Ovary (tissue), 9 donors: ENCODE measurements around the gene SH3GL1. TPM values are rescaled to one million over a fixed set of nuclear protein-coding genes. Genes with fewer than 3 reads are reported as not detected.

Experiments
- DNase-seq, 5 donors: peaks; one replicate each; pipeline ENCODE4 v3.0.0-alpha.2; 2019 to 2020
- H3K27ac ChIP-seq, 2 donors: fragments of 200-600 bp; one replicate each; pipeline versions ENCODE4 v1.5.1 to v1.8.0; 2019 to 2022
- H3K27me3 ChIP-seq: fragments of 200-600 bp; one replicate; pipeline ENCODE4 v1.8.0; 2022
- H3K36me3 ChIP-seq: fragments of 200-600 bp; sonication (generic); one replicate; pipeline ENCODE4 v1.5.1; 2019
- H3K4me1 ChIP-seq: one replicate; pipeline ENCODE4 v1.8.1; 2013; ENCODE audit warnings: mild to moderate bottlenecking, moderate library complexity; ENCODE audit not compliant: insufficient read depth
- H3K4me3 ChIP-seq: fragments of 200-600 bp; sonication (generic); one replicate; pipeline ENCODE4 v1.5.1; 2017
- H3K9me3 ChIP-seq, 2 donors: fragments of 200-600 bp in 1 of 2; sonication (generic) in 1 of 2; one replicate each; pipeline versions ENCODE4 v1.5.1 to v1.8.1; 2013 to 2019; ENCODE audit warnings: mild to moderate bottlenecking in 1 of 2, moderate library complexity in 1 of 2
- EP300 ChIP-seq: sonication (generic); formaldehyde crosslinking; IDR thresholded peaks from one replicate; pipeline ENCODE4 v1.6.1; 2017; ENCODE audit warnings: antibody characterized with exemption
- POLR2A ChIP-seq: fragments of 450-650 bp; IDR thresholded peaks from one replicate; pipeline ENCODE4 v1.6.1; 2017; ENCODE audit warnings: antibody characterized with exemption, mild to moderate bottlenecking, moderate library complexity
- WGBS, 3 donors: extraction: QIAGEN DNeasy Blood & Tissue Kit in 1 of 3; methylation state at CpG; one replicate each; pipeline versions ENCODE4 v1.1.5 to v1.1.7; 2013 to 2017; 5-methylcytosine and 5-hydroxymethylcytosine counted together
- intact Hi-C, 4 donors: fragments of 100-400 bp; cut with DNase I; formaldehyde crosslinking; loops; one replicate each; pipeline versions ENCODE4 v1.11.0 to v1.15.1; 2022 to 2023
- polyA plus RNA-seq, 2 donors: library from polyadenylated mRNA; stranded (reverse); fragments of 200-250 nt in 1 of 2; fragments of 350-450 nt in 1 of 2; fragmentation: Illumina TruSeq in 1 of 2; extraction: RNeasy Lipid Tissue Mini Kit (QIAGEN cat#74804) in 1 of 2; gene quantifications; one replicate each; pipeline ENCODE4 v1.2.3, GENCODE V29; 2013 to 2014
- total RNA-seq, 7 donors: library from RNA; depleted of rRNA in 2 of 7; stranded (reverse); fragments of >200 nt in 2 of 7; fragmentation: NEBNext Ultra II Directional in 3 of 7; extraction: Animal tissue kit (Norgen Biotek cat#: 25700) in 3 of 7; gene quantifications; one replicate each; pipeline versions ENCODE4 v1.1.0 to v1.2.4, GENCODE V29; 2016 to 2023
- TF ChIP-seq, protein P1 (sequence below), 3 donors: fragments of 450-650 bp in 2 of 3; fragments of 200-600 bp in 1 of 3; IDR thresholded peaks; one replicate each; pipeline versions ENCODE4 v1.5.1 to v1.8.0; 2016 to 2022; ENCODE audit warnings: antibody characterized with exemption in 3 of 3, mild to moderate bottlenecking in 1 of 3
- donor health status: DM: no; HTN: no; CAD: no; lungs with moderate emphysema.
- donor health status: DM: no; HTN: no; CAD: no.
- donor health status: Bipolar disorder and iron deficiency.
- donor health status: DM: yes; HTN: yes; CAD: no.
- donor health status: DM: no; HTN: no; CAD: no.
- donor health status: DM: yes; HTN: yes; CAD: no.

Gene SH3GL1
- total and polyA plus RNA-seq, 9 donors = 6.9 to 88.6 (median 59.9) TPM

- WGBS, 3 donors = 0 to 9% (median 1%) methylated on average over 16 to 30 of the region's 30 CpGs
- H3K4me1 ChIP-seq = peaks cover 6% of the 10 kb centered on the region
- H3K4me3 ChIP-seq = peak overlapping the region; percentile 48
- peak; percentile 94 to 97 (median 95) for DNase-seq
- H3K36me3 ChIP-seq = no peaks in the 10 kb centered on the region
- H3K9me3 ChIP-seq = no peaks in the 10 kb centered on the region
- H3K27me3 ChIP-seq = no peaks in the 10 kb centered on the region
- peak overlapping the region in 1 of 2 donors; percentile 77 for H3K27ac ChIP-seq
- intact Hi-C loops = no loop called here
- no peak for TF ChIP-seq EP300
- TF ChIP-seq, protein P1, sequence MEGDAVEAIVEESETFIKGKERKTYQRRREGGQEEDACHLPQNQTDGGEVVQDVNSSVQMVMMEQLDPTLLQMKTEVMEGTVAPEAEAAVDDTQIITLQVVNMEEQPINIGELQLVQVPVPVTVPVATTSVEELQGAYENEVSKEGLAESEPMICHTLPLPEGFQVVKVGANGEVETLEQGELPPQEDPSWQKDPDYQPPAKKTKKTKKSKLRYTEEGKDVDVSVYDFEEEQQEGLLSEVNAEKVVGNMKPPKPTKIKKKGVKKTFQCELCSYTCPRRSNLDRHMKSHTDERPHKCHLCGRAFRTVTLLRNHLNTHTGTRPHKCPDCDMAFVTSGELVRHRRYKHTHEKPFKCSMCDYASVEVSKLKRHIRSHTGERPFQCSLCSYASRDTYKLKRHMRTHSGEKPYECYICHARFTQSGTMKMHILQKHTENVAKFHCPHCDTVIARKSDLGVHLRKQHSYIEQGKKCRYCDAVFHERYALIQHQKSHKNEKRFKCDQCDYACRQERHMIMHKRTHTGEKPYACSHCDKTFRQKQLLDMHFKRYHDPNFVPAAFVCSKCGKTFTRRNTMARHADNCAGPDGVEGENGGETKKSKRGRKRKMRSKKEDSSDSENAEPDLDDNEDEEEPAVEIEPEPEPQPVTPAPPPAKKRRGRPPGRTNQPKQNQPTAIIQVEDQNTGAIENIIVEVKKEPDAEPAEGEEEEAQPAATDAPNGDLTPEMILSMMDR (IDR thresholded peaks at IDR 0.05) = no peak
- TF ChIP-seq POLR2A = no peak
Measured at GRCh38 chr19:4327252-4327876, 73.0 kb downstream of the SH3GL1 start.

DNA sequence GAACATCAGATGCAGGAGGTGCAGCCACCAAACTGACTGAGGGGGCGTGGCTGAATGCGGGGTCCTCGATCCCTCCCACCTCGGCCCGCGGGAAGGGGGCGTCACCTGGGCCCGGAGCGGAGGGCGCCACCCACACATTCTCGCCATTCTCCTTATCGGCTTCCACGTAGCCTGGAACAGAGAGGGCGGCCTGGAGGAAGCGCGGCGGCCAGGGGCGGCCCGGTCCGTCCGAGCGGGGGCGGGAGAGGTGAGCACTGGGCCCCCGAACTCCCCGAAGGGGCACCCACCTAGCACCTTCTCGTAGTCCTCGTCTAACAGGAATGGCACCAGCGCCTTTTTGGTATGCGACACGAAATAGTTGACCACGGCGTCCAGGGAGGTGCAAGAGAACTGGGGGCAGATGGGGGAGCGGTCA, 73.5 kb downstream of the SH3GL1 start:
- H3K27ac ChIP-seq = no peak overlapping the region
- TF ChIP-seq POLR2A (no peak), EP300 (no peak)
- TF ChIP-seq, protein P1 (IDR thresholded peaks at IDR 0.05) = no peak
- no peaks in the 10 kb centered on the region for H3K9me3 ChIP-seq
- peak overlapping the region; percentile 48 for H3K4me3 ChIP-seq
- intact Hi-C loops = no loop called here
- peaks cover 6% of the 10 kb centered on the region for H3K4me1 ChIP-seq
- 1 to 9% (median 4%) methylated on average over 27 to 33 of the region's 33 CpGs for WGBS, 3 donors
- DNase-seq = peak; percentile 35 to 67 (median 61)
- no peaks in the 10 kb centered on the region for H3K27me3 ChIP-seq
- no peaks in the 10 kb centered on the region for H3K36me3 ChIP-seq

- 50 to 55% (median 54%) methylated on average over 13 of the region's 13 CpGs for WGBS, 3 donors
- Histone ChIP-seq H3K27me3 (no peaks in the 10 kb centered on the region), H3K4me1 (peaks cover 6% of the 10 kb centered on the region), H3K4me3 (no peak overlapping the region), H3K9me3 (no peaks in the 10 kb centered on the region), H3K27ac (no peak overlapping the region), H3K36me3 (no peaks in the 10 kb centered on the region)
- intact Hi-C loops = no loop called here
- no peak for DNase-seq
- TF ChIP-seq EP300 (no peak), POLR2A (no peak)
- TF ChIP-seq, protein P1 (IDR thresholded peaks at IDR 0.05) = no peak
Measured at GRCh38 chr19:4326215-4326836, 74.0 kb downstream of the SH3GL1 start.

- Histone ChIP-seq H3K9me3 (no peaks in the 10 kb centered on the region), H3K4me3 (no peak overlapping the region), H3K4me1 (peaks cover 6% of the 10 kb centered on the region), H3K27ac (no peak overlapping the region), H3K36me3 (no peaks in the 10 kb centered on the region), H3K27me3 (no peaks in the 10 kb centered on the region)
- WGBS, 3 donors = 79 to 85% (median 82%) methylated on average over 12 of the region's 12 CpGs
- no peak for TF ChIP-seq POLR2A
- TF ChIP-seq, protein P1 (IDR thresholded peaks at IDR 0.05) = no peak
- no peak for TF ChIP-seq EP300
- intact Hi-C loops = no loop called here
- no peak for DNase-seq
Measured at GRCh38 chr19:4324228-4324627, 76.1 kb downstream of the SH3GL1 start.
